B cell (primary cell): ENCODE results near the gene SATL1. TPM values are rescaled to one million over a fixed set of nuclear protein-coding genes. Genes with fewer than 3 reads are reported as not detected.
"Not testable (repeated sequence)": the region's sequence is repeated elsewhere in the genome, so short reads cannot be mapped to it uniquely, and the experiment has no call there.

Experiments
- ATAC-seq: fragments of 200-7000 bp; cut with Tn5 transposase; one replicate; pipeline ENCODE4 v1.10.0; 2021; ENCODE audit warnings: low read depth, mild to moderate bottlenecking, moderate number of reproducible peaks, moderate library complexity
- CTCF ChIA-PET: fragments of 350-600 bp; sonication (Branson Sonifier 250); formaldehyde crosslinking; loops from one replicate; lab custom pipeline; 2021; ENCODE audit warnings: antibody characterized with exemption, inconsistent platforms; lab: Charles Lee
- POLR2A ChIA-PET: fragments of 350-600 bp; sonication (Branson Sonifier 250); formaldehyde crosslinking; loops from one replicate; lab custom pipeline; 2021; ENCODE audit warnings: antibody characterized with exemption; lab: Charles Lee
- DNase-seq: peaks from one replicate; pipeline ENCODE4 v3.0.0; 2013
- H2AFZ ChIP-seq: 2 replicates; pipeline ENCODE4 v1.6.1; 2012; ENCODE audit warnings: mild to moderate bottlenecking, low read depth, low read length; ENCODE audit not compliant: insufficient read depth, poor library complexity, severe bottlenecking
- H3K27ac ChIP-seq, 2 donors: 1 replicate in 1 of 2; 2 replicates in 1 of 2; pipeline ENCODE4 v1.5.1; 2012 to 2013; ENCODE audit warnings: low read length in 2 of 2, mild to moderate bottlenecking in 2 of 2, moderate library complexity in 1 of 2
- H3K27me3 ChIP-seq, 4 experiments: fragments of 200-600 bp in 1 of 4; sonication (generic) in 1 of 4; replicated peaks in 1 of 4; 1 replicate in 2 of 4; 2 replicates in 2 of 4; pipeline versions ENCODE4 v1.6.1 to v1.7.0; 2013 to 2016; ENCODE audit warnings: low read length in 3 of 4, mild to moderate bottlenecking in 2 of 4, mixed read lengths in 1 of 4, moderate library complexity in 1 of 4; ENCODE audit not compliant: insufficient read depth in 4 of 4, control insufficient read depth in 3 of 4; ENCODE audit errors: control extremely low read depth in 1 of 4
- H3K36me3 ChIP-seq, 2 experiments: replicated peaks in 1 of 2; 1 replicate in 1 of 2; 2 replicates in 1 of 2; pipeline versions ENCODE4 v1.6.1 to v1.7.1; 2013; ENCODE audit warnings: low read length in 1 of 2; ENCODE audit not compliant: insufficient read depth in 2 of 2, control insufficient read depth in 1 of 2; ENCODE audit errors: control extremely low read depth in 1 of 2, extremely low read depth in 1 of 2
- H3K4me1 ChIP-seq, 2 donors: fragments of 200-600 bp in 1 of 2; sonication (generic) in 1 of 2; 1 replicate in 1 of 2; 2 replicates in 1 of 2; pipeline versions ENCODE4 v1.5.1 to v1.6.1; 2013 to 2017; ENCODE audit warnings: low read length in 2 of 2; ENCODE audit not compliant: control insufficient read depth in 2 of 2, insufficient read depth in 2 of 2
- H3K4me2 ChIP-seq: replicated peaks from 2 replicates; pipeline ENCODE3; 2012; ENCODE audit warnings: mild to moderate bottlenecking, low read depth, low read length; ENCODE audit not compliant: poor library complexity, severe bottlenecking
- H3K4me3 ChIP-seq, 5 experiments: fragments of 200-600 bp in 1 of 5; sonication (generic) in 1 of 5; 1 replicate in 3 of 5; 2 replicates in 2 of 5; pipeline versions ENCODE4 v1.5.1 to v1.7.0; 2011 to 2016; ENCODE audit warnings: low read length in 4 of 5, mild to moderate bottlenecking in 4 of 5, low read depth in 2 of 5, control low read depth in 1 of 5, moderate library complexity in 1 of 5; ENCODE audit not compliant: insufficient read depth in 1 of 5; ENCODE audit errors: control extremely low read depth in 1 of 5, extremely low read depth in 1 of 5
- H3K79me2 ChIP-seq: fragments of 200-600 bp; sonication (generic); one replicate; pipeline ENCODE4 v1.6.0; 2016; ENCODE audit warnings: low read length; ENCODE audit not compliant: control insufficient read depth, insufficient read depth
- H3K9ac ChIP-seq: fragments of 200-600 bp; sonication (generic); 2 replicates; pipeline ENCODE4 v1.6.1; 2017; ENCODE audit warnings: mild to moderate bottlenecking, low read length, moderate library complexity
- H3K9me3 ChIP-seq, 3 donors: one replicate each; pipeline versions ENCODE4 v1.6.1 to v1.7.1; 2013; ENCODE audit warnings: low read length in 2 of 3; ENCODE audit not compliant: control insufficient read depth in 2 of 3, insufficient read depth in 1 of 3; ENCODE audit errors: control extremely low read depth in 1 of 3
- H4K20me1 ChIP-seq: 2 replicates; pipeline ENCODE4 v1.6.0; 2012; ENCODE audit warnings: mild to moderate bottlenecking, low read length; ENCODE audit not compliant: insufficient read depth, control insufficient read depth, poor library complexity, severe bottlenecking
- H3K27ac Mint-ChIP-seq: one replicate; pipeline ENCODE4 v1.8.0; 2021; ENCODE audit warnings: mixed read lengths
- H3K27me3 Mint-ChIP-seq: one replicate; pipeline ENCODE4 v1.8.0; 2021; ENCODE audit warnings: mixed read lengths
- H3K4me1 Mint-ChIP-seq: one replicate; pipeline ENCODE4 v1.8.0; 2021; ENCODE audit warnings: mixed read lengths
- H3K4me3 Mint-ChIP-seq: one replicate; pipeline ENCODE4 v1.8.0; 2021; ENCODE audit warnings: mixed read lengths
- H3K9me3 Mint-ChIP-seq: one replicate; pipeline ENCODE4 v1.8.0; 2022; ENCODE audit warnings: mixed read lengths; ENCODE audit not compliant: insufficient read depth
- EZH2 ChIP-seq: IDR thresholded peaks from 2 replicates; pipeline ENCODE4 v1.6.1; 2012; ENCODE audit warnings: borderline replicate concordance, low read depth, mild to moderate bottlenecking, moderate library complexity, low read length; ENCODE audit not compliant: insufficient read depth, poor library complexity, severe bottlenecking
- WGBS: methylation state at CpG from one replicate; pipeline ENCODE4 v1.1.5; 2013; ENCODE audit warnings: missing lambda C conversion rate; ENCODE audit not compliant: insufficient coverage; 5-methylcytosine and 5-hydroxymethylcytosine counted together
- intact Hi-C: fragments of 100-400 bp; cut with micrococcal nuclease; formaldehyde crosslinking; loops from one replicate; pipeline ENCODE4 v1.10.0; 2022
- polyA plus RNA-seq: library from polyadenylated mRNA; depleted of rRNA; stranded (reverse); fragments of >200 nt; gene quantifications from 2 replicates; pipeline ENCODE4 v1.2.3, GENCODE V29; 2012
- total RNA-seq, 2 donors: library from RNA; stranded (reverse); fragments of 120-200 nt in 1 of 2; gene quantifications; 1 replicate in 1 of 2; 2 replicates in 1 of 2; pipeline versions ENCODE4 v1.2.3 to v1.2.4, GENCODE V29; 2013 to 2022
- TF ChIP-seq, protein P1 (sequence below): fragments of 200-600 bp; IDR thresholded peaks from one replicate; pipeline ENCODE4 v1.8.0; 2022; ENCODE audit warnings: antibody characterized with exemption, mild to moderate bottlenecking

Gene SATL1
- total and polyA plus RNA-seq, 2 donors (not counting 1 experiment from before 2014, with no cell fraction given) = 0.04 TPM; not detected in 1

DNA sequence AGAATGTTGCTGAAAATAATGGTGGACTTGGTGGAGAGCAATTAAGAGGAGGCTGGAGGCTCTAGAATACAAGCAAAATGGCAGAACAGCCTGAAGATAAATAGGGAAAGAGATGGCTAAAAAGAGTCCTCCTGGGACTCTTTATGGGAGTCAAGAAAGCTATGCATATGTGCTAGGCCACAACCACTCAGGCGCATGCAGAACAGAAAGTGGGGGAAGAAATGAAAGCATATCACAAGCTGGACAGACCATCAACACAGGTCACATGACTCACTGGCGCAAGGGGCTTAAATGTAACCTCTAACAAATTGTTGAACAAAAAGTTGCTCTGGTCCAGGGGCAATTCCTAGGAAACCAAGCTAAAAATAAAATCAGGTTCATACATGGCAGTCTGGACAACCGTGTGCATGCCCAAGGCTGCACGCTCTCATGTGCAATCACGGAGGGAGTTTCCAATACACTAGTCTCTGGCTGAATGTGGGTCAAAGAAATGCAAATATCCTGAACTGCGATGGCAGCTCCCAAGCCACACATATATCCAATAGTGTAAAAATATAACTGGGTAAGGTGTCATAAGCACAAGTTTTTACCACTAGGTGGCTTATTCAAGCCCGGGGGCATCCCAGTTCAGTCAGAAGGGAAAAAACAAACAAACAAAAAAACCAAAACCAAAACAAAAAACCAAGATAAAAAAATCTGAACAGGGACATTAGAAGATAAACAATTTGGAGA, 45.6 kb upstream of the SATL1 start:
- Mint-ChIP-seq H3K27ac (no peak overlapping the region), H3K9me3 (peaks cover 4% of the 10 kb centered on the region), H3K27me3 (no peaks in the 10 kb centered on the region), H3K4me1 (peaks cover 1% of the 10 kb centered on the region), H3K4me3 (no peak overlapping the region)
- TF ChIP-seq, protein P1, sequence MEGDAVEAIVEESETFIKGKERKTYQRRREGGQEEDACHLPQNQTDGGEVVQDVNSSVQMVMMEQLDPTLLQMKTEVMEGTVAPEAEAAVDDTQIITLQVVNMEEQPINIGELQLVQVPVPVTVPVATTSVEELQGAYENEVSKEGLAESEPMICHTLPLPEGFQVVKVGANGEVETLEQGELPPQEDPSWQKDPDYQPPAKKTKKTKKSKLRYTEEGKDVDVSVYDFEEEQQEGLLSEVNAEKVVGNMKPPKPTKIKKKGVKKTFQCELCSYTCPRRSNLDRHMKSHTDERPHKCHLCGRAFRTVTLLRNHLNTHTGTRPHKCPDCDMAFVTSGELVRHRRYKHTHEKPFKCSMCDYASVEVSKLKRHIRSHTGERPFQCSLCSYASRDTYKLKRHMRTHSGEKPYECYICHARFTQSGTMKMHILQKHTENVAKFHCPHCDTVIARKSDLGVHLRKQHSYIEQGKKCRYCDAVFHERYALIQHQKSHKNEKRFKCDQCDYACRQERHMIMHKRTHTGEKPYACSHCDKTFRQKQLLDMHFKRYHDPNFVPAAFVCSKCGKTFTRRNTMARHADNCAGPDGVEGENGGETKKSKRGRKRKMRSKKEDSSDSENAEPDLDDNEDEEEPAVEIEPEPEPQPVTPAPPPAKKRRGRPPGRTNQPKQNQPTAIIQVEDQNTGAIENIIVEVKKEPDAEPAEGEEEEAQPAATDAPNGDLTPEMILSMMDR = no peak
- TF ChIP-seq EZH2 = no peak
- DNase-seq = no peak
- Histone ChIP-seq H3K4me3 (no peak overlapping the region), H3K27ac (no peak overlapping the region), H3K27me3 (no peaks in the 10 kb centered on the region), H3K4me2 (no peak overlapping the region), H3K79me2 (no peaks in the 10 kb centered on the region), H3K4me1 (no peaks in the 10 kb centered on the region), H4K20me1 (no peaks in the 10 kb centered on the region), H2AFZ (no peak overlapping the region), H3K9me3 (no peaks in the 10 kb centered on the region), H3K9ac (no peak overlapping the region), H3K36me3 (no peaks in the 10 kb centered on the region)
- ChIA-PET CTCF (no interaction called here), POLR2A (no interaction called here)
- ATAC-seq = no peak
- intact Hi-C loops = no loop called here
- WGBS = 100% methylated on average over 1 of the region's 7 CpGs

- H3K27ac Mint-ChIP-seq, CTCF ChIA-PET: not testable (repeated sequence)
These were observed 41.7 kb upstream of the SATL1 start for GRCh38 chrX:85285286-85285685.

More at GRCh38 chrX:85285286-85285685, 41.7 kb upstream of the SATL1 start:
- DNase-seq, H3K36me3 ChIP-seq, H3K9me3 Mint-ChIP-seq, H3K79me2 ChIP-seq, POLR2A ChIA-PET, H3K27ac ChIP-seq, H3K27me3 ChIP-seq, H3K4me3 ChIP-seq, H2AFZ ChIP-seq, intact Hi-C loops, ATAC-seq, H4K20me1 ChIP-seq, H3K9me3 ChIP-seq, H3K4me1 ChIP-seq, H3K4me1 Mint-ChIP-seq, H3K4me3 Mint-ChIP-seq, H3K9ac ChIP-seq, H3K27me3 Mint-ChIP-seq, H3K4me2 ChIP-seq: not testable (repeated sequence)
- no CpG with 5 or more reads among the region's 6 CpGs for WGBS
